Left forelimb (tissue), 1 donor: ENCODE data around the gene CCDC6.
"Not testable (repeated sequence)": the region's sequence is repeated elsewhere in the genome, so short reads cannot be mapped to it uniquely, and the experiment has no call there.

Experiments
- DNase-seq: peaks from one replicate; pipeline ENCODE4 v3.0.0-alpha.2; 2018; ENCODE audit warnings: low spot score

CCDC6 gene

GRCh38 chr10:59905731-59906416, 482 bp downstream of the CCDC6 start:
- DNase-seq: no peak

GRCh38 chr10:59905066-59905730, 1.2 kb downstream of the CCDC6 start:
- DNase-seq: peak; percentile 79

GRCh38 chr10:59904426-59905065, 1.8 kb downstream of the CCDC6 start:
- no peak for DNase-seq

- DNase-seq: no peak
Measured at GRCh38 chr10:59903871-59904270, 2.5 kb downstream of the CCDC6 start.

GRCh38 chr10:59902016-59902415, 4.3 kb downstream of the CCDC6 start:
- DNase-seq: no peak

- no peak for DNase-seq
Measured at GRCh38 chr10:59901470-59901869, 4.9 kb downstream of the CCDC6 start.

- no peak for DNase-seq
Measured at GRCh38 chr10:59900048-59900727, 6.2 kb downstream of the CCDC6 start.

- DNase-seq: no peak
Measured at GRCh38 chr10:59898125-59898835, 8.1 kb downstream of the CCDC6 start.

GRCh38 chr10:59896191-59896590, 10.2 kb downstream of the CCDC6 start:
- no peak for DNase-seq

GRCh38 chr10:59895629-59896116, 10.7 kb downstream of the CCDC6 start:
- no peak for DNase-seq

- no peak for DNase-seq
Measured at GRCh38 chr10:59894114-59894513, 12.2 kb downstream of the CCDC6 start.

- no peak for DNase-seq
Measured at GRCh38 chr10:59892697-59893096, 13.7 kb downstream of the CCDC6 start.

- no peak for DNase-seq
Measured at GRCh38 chr10:59891936-59892335, 14.4 kb downstream of the CCDC6 start.

GRCh38 chr10:59891349-59891748, 15.0 kb downstream of the CCDC6 start:
- no peak for DNase-seq

- DNase-seq: no peak
Measured at GRCh38 chr10:59888781-59889435, 17.4 kb downstream of the CCDC6 start.

- no peak for DNase-seq
Measured at GRCh38 chr10:59887972-59888640, 18.2 kb downstream of the CCDC6 start.

GRCh38 chr10:59887006-59887405, 19.4 kb downstream of the CCDC6 start:
- no peak for DNase-seq

- DNase-seq: no peak
Measured at GRCh38 chr10:59885430-59886134, 20.8 kb downstream of the CCDC6 start.

- not testable (repeated sequence) for DNase-seq
Measured at GRCh38 chr10:59884893-59885292, 21.5 kb downstream of the CCDC6 start.

GRCh38 chr10:59881640-59882039, 24.7 kb downstream of the CCDC6 start:
- no peak for DNase-seq
